NT2/D1 (cell line): ENCODE results near the gene POLR3C.

Experiments
- DNase-seq: peaks from one replicate; pipeline ENCODE4 v3.0.0-alpha.2; 2011; ENCODE audit warnings: low read depth, low spot score
- H3K27me3 ChIP-seq: 2 replicates; pipeline ENCODE4 v1.6.0; 2011; ENCODE audit warnings: mild to moderate bottlenecking; ENCODE audit not compliant: insufficient read length, insufficient read depth
- H3K36me3 ChIP-seq: 2 replicates; pipeline ENCODE4 v1.6.1; 2011; ENCODE audit warnings: mild to moderate bottlenecking, low read length, mixed read lengths; ENCODE audit not compliant: insufficient read depth, insufficient read length
- H3K4me1 ChIP-seq: 2 replicates; pipeline ENCODE4 v1.5.1; 2011; ENCODE audit not compliant: insufficient read depth, insufficient read length
- H3K4me3 ChIP-seq: 2 replicates; pipeline ENCODE4 v1.5.1; 2011; ENCODE audit warnings: low read depth; ENCODE audit not compliant: insufficient read length
- H3K9ac ChIP-seq: 2 replicates; pipeline ENCODE4 v1.6.0; 2011; ENCODE audit warnings: low read depth; ENCODE audit not compliant: insufficient read length
- H3K9me3 ChIP-seq: 2 replicates; pipeline ENCODE4 v1.5.1; 2011; ENCODE audit warnings: mild to moderate bottlenecking, low read length; ENCODE audit not compliant: insufficient read depth
- SUZ12 ChIP-seq: IDR thresholded peaks from 2 replicates; pipeline ENCODE4 v1.6.1; 2011; ENCODE audit not compliant: insufficient read length, insufficient read depth; ENCODE audit errors: extremely low read depth
- YY1 ChIP-seq: IDR thresholded peaks from 2 replicates; pipeline ENCODE4 v1.6.1; 2011; ENCODE audit not compliant: insufficient read length, insufficient read depth
- ZNF274 ChIP-seq: IDR thresholded peaks from 2 replicates; pipeline ENCODE4 v1.6.1; 2011; ENCODE audit warnings: mild to moderate bottlenecking, low read depth, low read length

Gene POLR3C

DNA sequence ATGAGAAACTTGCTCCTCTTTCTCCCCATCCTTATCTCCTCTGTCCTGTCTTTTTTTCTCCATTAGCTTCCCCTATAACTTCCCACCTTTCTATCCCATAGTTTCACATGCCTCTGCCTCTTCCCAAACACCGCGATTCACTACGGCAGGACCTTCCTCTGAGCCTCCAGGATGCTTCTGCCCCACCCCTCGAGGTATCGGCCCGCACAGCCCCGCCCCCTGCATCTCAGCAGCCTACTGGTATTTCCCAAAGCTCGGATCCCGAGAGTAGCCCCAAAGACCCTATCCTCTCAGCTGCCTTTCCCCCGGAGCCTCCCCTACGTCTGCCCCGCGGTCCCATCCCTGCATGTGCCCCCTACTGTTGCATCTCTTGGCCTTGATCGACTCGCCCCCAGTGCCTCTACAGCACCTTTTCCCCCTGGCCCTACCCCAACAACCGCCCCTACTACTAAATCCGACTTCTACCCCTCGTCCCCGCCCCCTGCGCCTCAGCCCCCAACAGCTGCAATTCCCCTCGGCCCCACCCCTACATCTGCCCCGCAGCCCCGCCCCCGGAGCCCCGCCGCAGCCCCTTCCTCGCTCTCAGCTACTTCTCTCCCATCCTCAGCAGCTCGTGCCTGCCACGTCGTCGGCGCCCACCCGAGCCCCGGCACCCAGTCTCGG, 34.4 kb downstream of the POLR3C start:
- H3K9ac ChIP-seq: peak overlapping the region; percentile 86
- H3K4me1 ChIP-seq: peaks cover 20% of the 10 kb centered on the region
- H3K36me3 ChIP-seq: peaks cover 41% of the 10 kb centered on the region
- DNase-seq: peak; percentile 75
- peak overlapping the region; percentile 92 for H3K4me3 ChIP-seq
- TF ChIP-seq ZNF274 (no peak), SUZ12 (no peak), YY1 (no peak)
- peaks cover 10% of the 10 kb centered on the region; the same call in 1 of the 2 replicates for H3K9me3 ChIP-seq
- no peaks in the 10 kb centered on the region for H3K27me3 ChIP-seq

DNA sequence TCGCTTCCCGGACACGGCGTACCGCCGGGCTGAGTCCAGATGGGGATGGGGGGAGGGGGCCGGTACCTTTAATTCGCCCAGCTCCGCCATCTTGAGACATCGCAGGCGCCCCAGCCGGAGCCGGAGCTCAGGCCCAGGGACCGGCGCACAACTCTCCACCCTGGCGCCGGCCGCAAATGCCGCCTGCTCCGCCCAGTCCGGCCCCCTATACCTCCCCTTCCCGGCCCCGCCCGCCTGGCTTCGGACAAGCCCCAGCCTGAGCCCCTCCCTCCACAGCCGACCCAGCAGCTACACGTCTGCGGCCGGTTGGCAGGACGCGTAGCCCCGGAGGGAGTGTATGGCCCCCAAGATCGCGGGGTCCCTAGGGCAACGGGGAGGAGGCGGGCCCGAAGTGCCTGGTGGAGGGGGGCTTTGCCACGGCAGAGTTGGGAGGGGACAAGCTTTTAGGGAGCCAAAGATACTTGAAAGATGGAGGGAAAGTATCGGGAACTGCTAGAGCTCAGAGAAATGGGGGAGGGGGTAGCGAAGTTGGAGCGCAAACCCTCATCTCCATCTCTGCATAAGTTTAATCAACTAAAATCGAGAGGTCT, 35.0 kb downstream of the POLR3C start, which contains the start of gene PIAS3:
Gene PIAS3, minus strand, starts transcription at position 181 of the 590 bp plus-strand sequence. Its CDS starts 91 bp downstream, at position 90.
- Histone ChIP-seq H3K4me1 (peaks cover 20% of the 10 kb centered on the region), H3K9me3 (peaks cover 10% of the 10 kb centered on the region; the same call in 1 of the 2 replicates), H3K9ac (peak within 1 kb of the TSS; percentile 87), H3K36me3 (peaks cover 35% of the 10 kb centered on the region), H3K27me3 (no peaks in the 10 kb centered on the region), H3K4me3 (peak within 1 kb of the TSS; percentile 92)
- TF ChIP-seq YY1 (peak; percentile 78), SUZ12 (no peak)
- peak; percentile 97 for DNase-seq

DNA sequence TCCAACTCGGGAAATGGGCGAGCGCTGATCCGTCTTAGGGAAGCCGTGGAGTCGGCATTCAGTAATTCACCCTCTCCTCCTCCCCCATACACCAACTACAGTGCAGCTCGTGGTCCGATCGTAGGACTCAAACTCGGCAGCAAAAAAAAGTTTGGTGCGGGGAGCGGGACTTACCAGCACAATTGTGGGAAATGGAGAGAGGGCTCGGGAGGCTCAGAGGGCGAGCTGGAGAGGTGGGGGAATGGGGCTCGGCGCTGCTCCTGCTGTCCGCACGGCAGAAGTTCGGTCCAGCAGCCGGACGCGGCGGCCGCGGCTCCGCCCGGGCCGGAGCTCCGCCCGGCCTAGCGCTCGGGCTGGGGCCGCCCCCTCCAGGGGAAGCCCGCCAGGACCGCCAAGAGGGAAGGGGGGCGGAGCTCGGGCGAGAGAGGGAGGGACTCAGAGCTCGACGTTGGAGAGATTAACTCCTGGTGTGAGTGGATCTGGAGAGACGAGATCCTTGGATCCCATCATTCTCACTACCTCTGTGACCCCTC, 35.6 kb downstream of the POLR3C start:
- Histone ChIP-seq H3K4me1 (peaks cover 20% of the 10 kb centered on the region), H3K9ac (peak overlapping the region; percentile 87), H3K9me3 (peaks cover 10% of the 10 kb centered on the region; the same call in 1 of the 2 replicates), H3K4me3 (peak overlapping the region; percentile 92), H3K36me3 (peaks cover 29% of the 10 kb centered on the region), H3K27me3 (no peaks in the 10 kb centered on the region)
- DNase-seq: peak; percentile 89
- TF ChIP-seq ZNF274: no peak
- no peak for TF ChIP-seq YY1

DNA sequence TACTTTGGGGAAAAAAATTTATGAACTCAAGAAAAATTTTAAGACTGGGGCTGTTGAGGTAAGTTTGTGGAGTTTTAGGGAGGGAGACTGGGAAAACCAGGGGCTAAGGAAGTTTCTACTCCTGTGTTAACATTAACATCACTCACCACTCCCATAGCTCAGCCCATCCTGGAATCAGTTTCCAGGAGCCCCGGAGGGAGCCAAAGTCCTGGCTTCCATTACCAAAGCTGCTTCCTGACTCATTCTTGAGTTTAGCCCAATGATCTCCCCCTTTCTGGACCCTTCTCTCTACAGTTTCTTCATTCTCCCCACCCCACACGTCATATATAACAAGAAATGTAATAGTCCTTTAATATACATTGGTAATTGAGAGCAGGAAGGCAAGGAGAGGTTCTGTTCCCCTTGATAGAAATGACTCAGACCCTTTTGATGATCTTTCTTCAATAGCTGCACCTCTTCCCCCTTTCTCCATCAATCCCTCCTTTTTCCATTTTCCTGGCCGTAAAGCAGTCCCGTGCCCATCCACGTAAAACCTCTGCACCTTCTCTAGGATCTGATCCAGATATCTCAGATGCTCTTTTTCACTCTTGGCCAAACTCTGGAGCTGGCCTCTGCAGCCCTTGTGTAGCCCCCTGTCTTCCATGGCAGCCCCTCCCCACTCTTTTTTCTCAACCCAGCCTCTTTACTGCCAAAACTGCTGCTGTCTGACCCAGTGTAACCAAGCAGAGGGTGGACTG, 39.5 kb downstream of the POLR3C start:
- DNase-seq: no peak
- H3K27me3 ChIP-seq: no peaks in the 10 kb centered on the region
- H3K36me3 ChIP-seq: no peaks in the 10 kb centered on the region
- no peaks in the 10 kb centered on the region for H3K9me3 ChIP-seq
- H3K9ac ChIP-seq: no peak overlapping the region
- TF ChIP-seq SUZ12: no peak
- TF ChIP-seq ZNF274: no peak
- no peak for TF ChIP-seq YY1
- H3K4me1 ChIP-seq: peaks cover 7% of the 10 kb centered on the region
- no peak overlapping the region for H3K4me3 ChIP-seq

DNA sequence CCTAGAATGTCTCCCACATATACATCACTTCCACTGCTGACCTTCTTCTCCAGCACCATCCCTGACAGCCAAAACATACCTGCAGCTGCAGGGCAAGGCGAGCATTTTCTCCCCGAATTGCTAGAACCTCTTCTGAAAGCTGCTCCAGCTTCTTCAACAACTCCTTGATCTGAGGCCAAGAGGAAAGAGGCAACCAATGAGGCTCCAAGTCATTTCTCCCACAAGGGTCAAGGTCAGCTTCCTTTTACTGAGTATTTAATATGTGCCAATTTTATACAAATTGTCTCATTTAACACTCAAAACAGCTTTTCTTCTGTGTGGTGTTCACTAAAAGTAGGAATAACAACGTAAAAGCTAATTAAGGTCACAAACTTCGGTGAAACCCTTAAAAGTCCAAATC, 44.2 kb downstream of the POLR3C start:
- Histone ChIP-seq H3K36me3 (no peaks in the 10 kb centered on the region), H3K27me3 (no peaks in the 10 kb centered on the region), H3K4me1 (peaks cover 4% of the 10 kb centered on the region), H3K4me3 (no peak overlapping the region), H3K9me3 (no peaks in the 10 kb centered on the region), H3K9ac (no peak overlapping the region)
- DNase-seq: no peak
- TF ChIP-seq ZNF274 (no peak), YY1 (no peak), SUZ12 (no peak)

DNA sequence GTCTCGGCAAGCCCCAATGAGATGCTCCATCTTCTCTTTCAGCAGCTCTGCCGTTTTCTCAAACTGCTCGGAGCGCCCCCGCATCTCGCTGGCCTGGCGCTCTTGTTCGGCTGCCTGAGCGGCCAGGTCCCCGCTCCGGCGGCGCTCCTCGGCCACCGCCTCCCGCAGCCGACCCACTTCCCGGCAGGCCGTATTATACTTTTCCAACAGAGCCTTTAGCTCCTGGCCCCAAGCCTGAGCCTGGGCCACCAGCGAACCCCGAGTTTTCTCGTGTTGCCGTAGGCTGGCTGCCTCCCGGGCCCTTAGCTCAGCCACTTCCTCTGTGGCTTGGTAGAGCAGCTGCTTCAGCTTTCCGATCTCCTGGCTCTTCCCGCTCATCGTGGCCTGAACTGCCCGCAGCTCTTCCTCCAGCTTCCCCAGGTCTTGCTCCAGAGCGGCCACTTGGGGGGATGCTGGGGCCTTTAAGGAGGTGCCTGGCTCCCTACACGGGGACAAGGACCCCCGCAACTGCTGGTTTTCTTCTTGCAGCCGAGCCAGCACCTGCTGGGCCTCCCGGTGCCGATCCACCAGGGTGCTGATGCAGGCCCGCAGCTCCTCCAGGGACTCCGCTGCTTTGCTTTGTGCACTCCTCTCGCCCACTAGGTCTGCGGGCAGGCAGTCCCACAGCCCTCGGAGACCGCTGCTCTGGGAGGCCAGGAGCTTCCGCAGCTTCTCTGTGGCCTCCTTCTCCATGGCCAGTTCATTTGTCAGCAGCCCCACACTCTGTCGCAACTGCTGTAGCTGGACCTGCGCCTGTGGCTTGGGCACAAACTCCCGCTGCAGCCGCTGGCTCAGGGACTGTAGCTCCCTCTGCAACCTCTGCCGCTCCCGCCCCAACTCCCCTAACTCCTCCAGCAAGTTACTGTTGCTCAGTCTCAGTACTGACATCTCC, 48.3 kb downstream of the POLR3C start:
- Histone ChIP-seq H3K36me3 (no peaks in the 10 kb centered on the region), H3K4me1 (peaks cover 3% of the 10 kb centered on the region), H3K9ac (no peak overlapping the region), H3K4me3 (no peak overlapping the region), H3K27me3 (peaks cover 5% of the 10 kb centered on the region), H3K9me3 (no peaks in the 10 kb centered on the region)
- no peak for DNase-seq
- TF ChIP-seq ZNF274 (no peak), SUZ12 (no peak), YY1 (no peak)
